GM19463 (cell line): ENCODE results near the gene LAMP5.

Source experiments
- ATAC-seq: cut with Tn5 transposase; IDR thresholded peaks from one replicate; pipeline ENCODE4 v1.9.1; 2021; ENCODE audit warnings: mild to moderate bottlenecking, moderate library complexity; ENCODE audit not compliant: unreplicated experiment

The LAMP5 gene, protein sequence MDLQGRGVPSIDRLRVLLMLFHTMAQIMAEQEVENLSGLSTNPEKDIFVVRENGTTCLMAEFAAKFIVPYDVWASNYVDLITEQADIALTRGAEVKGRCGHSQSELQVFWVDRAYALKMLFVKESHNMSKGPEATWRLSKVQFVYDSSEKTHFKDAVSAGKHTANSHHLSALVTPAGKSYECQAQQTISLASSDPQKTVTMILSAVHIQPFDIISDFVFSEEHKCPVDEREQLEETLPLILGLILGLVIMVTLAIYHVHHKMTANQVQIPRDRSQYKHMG

DNA sequence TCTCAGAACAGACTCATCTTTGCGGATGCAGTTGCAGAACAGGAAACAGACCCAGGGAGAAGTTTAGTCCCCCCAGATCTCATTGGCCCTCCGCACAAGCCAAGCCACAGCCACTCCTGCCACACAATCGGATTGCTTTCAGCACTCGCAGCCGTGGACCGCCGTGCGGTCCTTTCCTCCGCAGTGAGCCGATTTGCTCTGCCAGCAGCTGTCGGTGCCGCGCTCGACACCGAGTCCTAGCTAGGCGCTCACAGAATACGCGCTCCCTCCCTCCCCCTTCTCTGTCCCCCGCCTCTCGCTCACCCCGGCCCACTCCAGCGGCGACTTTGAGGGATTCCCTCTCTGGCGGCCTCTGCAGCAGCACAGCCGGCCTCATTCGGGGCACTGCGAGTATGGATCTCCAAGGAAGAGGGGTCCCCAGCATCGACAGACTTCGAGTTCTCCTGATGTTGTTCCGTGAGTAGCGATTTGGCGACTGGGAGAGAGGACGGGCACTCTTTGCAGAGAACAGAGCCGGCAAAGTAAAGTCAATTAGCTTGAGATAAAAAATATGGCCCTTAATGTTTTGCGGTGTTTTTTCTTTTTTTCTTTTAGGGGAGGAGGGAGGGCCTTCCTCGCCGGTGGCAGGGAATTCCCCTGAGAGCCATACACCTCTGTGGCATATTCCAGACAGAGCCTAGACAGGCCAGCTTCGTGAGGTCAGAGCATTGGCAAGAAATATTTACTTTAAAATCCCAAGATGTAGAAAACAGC, at the start of gene LAMP5:
LAMP5 (plus strand) TSS at position 130 of the 753 bp plus-strand sequence; CDS start at position 393, 263 bp downstream.
- no peak for ATAC-seq

DNA sequence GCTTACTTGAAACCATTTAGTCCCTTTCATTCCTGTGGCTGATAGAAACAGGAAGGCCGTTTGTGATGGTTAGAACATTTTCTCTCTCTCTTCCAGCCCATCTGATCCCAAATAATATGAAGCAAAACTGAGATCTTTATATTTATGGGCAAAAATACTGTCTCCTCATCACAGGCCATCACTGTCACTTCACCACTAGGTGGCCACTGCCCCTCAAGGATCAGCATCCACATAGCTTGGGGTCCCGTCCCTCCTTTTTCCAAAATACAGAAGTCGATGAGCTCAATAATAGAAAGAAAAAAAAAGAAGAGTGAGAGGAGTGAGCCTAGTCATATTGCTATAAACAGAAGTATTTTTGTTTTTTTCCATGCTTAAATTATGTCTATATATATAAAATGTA, 46.4 kb upstream of the LAMP5 start:
- no peak for ATAC-seq

DNA sequence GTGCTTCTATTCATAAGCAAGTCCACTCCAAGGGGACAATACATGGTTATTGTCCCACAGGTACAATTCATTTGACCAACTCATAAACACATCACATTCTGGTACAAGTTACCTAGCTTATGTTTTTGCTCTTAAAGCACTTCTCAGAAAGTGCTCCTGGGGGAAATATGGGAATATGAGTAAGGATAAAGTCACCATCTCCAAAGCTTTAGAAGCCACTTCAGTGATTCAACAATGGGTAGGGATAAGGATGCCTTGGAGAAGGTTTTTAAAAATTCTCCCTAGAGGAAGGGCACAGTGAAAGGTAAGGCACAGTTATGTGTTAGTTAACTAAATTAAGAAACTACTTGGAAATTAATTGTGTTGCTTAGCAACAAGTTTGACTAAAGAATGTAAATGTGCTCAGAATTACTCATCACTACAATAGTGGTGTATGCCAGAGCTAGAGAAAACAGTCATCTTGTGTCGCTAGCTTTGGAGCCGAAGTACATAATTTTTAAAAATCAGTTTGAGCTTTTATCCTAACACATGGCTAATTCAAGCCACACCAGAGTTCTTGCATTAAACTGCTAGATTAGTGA, 39.5 kb upstream of the LAMP5 start:
- no peak for ATAC-seq

DNA sequence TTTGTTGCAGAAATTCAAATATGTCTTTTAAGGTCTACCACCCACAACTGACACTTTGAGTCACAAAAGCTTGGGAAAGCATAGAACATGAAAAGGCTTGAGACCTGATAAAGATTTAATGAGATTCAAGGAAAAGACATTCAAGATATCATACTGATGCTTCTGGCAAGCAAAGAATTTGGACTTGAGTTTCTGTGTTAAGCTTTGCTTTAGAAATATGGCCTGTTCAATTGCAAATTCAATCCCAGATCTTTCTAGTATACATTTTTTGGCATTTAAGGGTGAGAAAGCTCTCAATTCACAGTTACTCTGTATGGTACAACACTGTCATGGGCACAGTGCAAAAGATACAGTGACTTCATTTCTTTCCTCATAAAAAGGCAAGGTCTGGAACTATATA, 38.9 kb upstream of the LAMP5 start:
- ATAC-seq: no peak

DNA sequence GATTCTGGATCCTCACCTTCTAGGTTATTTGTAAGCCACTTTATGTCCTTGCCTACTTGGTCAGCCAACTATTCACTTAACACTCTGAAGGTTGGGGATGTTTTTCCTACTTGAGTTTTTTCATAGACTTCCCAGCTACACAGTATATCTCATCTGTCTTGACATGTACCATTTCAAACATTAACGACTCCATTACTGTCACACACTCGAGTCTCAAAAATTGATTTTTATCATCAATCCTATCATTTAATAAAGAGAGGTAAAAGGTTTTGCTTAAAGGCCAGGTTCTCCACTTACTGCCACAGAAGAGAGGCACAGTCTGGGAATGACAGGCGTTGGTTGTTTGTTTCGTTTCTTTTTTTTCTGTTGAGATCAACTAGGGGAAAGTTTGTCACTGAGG, 38.2 kb upstream of the LAMP5 start:
- ATAC-seq: no peak

DNA sequence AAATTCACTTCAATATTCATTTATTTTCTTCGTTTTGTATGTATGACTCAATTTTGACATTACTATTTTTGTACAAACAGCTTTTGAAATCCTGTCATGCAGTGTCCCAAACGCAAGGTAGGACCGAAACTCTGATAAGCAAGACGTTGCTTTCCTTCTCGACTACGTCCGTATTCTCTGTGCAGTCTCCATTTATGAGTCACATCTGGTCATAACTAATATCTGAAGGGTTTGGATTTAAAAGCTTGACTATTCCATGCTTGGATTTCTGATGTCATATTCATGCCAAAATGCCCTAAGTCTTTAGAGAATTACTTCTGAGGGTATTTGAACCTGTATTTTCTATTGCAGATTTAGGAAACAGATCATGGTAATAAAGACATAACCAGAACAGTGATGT, 37.8 kb upstream of the LAMP5 start:
- no peak for ATAC-seq

DNA sequence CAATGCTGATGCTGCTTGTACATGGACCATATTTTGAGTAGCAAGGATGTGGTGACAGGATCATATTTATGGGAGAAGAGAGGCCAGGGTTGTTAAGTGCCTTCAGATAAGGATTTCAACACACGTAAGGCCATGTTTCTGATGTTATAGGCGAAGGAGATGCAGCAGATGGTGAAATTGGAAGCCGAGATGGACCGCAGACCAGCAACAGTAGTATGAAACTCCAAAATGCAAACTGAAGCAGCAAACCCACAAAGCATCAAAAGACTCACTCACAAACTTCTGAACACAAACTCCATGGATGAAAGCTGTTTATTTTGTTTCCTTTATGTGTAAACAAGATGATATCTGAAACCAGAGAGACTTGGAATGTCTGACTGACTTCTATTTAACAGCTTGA, 35.6 kb upstream of the LAMP5 start:
- no peak for ATAC-seq

DNA sequence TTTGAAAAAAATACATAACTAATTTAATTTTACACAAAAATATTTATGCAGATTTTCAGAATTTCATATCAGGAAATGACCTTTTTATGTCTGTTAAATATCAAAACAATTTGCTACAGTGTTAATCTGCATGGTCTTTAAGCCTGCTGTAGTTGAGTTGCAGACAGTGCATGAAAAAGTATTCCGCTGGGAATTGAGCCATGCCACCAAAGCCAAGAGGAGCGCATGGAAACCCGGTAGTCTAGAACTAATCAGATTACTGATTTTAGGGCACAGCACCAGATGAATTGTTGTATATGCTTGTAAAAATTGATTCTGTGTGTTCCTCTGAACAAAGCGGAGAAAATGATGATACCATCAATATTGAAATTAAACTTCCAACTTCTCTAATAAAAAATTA, 34.3 kb upstream of the LAMP5 start:
- ATAC-seq: no peak

DNA sequence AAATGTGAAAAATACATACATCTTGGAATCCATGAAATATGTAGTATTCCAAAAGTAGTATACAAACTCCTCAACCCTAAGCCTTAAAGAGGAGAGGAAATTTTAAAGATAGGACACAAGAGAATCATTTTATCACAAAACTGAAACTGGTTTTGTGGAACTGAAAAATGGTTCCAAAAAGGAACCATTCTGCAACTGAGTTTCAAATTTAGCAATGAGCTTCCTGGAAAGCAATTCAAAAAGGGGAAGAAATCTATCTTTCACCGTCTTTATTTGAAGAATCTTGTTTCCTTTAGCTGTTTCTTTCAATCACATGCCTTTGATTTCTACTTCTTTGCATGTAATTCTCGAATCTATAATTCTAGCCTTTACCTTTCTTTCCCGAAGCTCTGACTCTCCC, 32.2 kb upstream of the LAMP5 start:
- no peak for ATAC-seq

DNA sequence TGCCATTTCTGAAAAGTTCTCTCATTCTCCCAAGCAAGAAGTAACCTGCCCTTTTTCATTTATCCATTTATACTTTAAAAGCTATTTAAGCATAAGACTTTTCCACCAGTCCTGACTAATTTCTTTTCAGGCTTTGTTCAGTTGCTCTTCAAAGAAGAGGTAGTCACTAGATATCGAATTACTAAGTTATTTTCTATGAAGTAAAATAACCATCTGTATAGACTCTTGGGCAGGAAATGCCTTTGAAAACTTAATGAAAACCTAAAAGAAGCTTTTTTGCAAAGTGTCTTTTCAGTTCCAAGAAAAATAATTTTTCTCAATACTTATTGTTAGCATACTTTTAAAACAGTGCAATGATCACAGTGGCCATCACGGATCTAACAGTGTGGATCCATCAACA, 31.3 kb upstream of the LAMP5 start:
- ATAC-seq: no peak

DNA sequence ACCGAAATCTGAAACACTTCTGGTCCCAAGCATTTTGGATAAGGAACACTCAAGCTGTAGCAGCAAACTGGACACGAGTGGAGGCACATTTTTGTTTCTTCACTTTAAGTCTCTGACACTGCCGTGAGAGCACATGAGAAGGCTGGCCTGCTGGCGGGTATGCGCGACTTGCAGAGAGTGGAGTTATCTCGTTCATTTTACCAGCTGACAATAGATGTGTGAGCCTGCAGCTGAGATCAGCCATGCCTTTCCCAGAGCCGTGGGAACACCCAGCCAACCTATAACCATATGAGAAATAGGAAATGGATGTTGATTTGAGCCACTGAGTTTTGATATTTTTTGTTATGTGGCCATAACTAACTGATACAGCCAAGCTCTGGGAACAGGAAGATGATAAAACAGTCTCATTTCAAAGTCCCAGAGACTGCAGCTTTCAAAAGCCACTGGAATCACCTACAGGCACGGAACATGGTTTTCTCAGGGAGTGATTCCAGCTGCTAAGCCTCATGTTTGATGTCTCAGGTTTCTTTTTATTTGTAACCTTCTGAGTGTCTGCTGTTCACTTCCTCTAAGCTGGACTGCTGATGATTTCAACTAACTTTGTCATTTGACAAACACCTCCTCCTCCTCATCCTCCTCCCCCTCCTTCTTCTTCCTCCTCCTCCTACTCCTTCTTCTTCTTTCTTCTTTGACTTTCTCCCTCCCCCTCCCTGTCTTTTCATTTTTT, 28.6 kb upstream of the LAMP5 start:
- ATAC-seq: no peak

DNA sequence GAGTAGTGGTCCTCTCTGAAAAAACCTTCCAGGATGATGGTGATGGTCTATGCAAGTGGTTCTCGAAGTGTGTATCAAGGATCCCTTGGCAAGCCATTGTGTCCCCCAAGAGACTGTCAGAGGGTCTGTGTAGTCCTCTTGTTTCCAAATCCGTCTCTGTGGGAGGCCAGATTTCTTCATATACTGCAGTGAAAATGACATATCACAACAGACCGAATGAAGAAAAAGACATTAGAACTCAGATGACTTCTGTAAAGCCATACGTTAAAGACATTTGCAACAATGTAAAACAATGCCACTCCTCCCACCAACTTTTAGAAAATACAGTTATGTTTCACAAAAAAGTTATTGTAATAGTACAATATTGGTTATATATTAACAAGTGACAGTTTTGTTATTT, 27.2 kb upstream of the LAMP5 start:
- ATAC-seq: no peak

DNA sequence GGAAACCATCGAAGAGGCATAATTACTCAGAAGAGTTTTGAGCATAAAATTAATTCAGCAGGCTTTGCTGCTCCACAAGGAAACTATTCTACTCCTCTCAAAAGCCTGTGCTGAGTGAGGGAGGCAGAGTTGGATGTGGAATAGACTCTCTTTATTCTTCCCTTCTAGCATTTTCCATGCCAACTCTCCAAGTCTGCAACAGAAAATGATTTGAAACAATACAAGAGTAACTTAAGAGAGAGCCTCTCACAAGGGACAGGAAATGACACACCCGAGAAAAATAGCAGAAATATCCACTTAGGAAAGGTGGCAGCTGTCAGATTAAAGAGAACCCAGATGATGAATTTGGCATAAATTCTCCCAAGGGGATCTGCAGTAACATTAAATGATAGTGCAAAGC, 26.3 kb upstream of the LAMP5 start:
- no peak for ATAC-seq

DNA sequence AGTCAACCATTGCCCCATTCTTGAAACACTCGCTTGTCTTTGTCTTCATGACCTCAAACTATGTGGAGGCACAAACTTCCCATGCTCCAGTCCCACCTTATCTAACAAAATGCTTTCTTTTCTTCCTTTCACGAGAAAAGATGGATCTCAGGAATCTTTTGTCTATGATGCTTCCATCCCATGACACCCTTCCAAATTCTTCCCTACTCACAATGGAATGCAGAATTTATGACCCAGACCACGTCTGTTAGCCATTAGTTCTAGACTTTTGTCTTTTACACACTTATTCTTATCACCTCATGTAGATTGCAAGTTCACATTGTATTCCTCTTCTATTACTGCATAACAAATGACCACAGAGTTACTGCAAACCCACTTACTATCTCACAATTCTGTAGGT, 24.2 kb upstream of the LAMP5 start:
- no peak for ATAC-seq

DNA sequence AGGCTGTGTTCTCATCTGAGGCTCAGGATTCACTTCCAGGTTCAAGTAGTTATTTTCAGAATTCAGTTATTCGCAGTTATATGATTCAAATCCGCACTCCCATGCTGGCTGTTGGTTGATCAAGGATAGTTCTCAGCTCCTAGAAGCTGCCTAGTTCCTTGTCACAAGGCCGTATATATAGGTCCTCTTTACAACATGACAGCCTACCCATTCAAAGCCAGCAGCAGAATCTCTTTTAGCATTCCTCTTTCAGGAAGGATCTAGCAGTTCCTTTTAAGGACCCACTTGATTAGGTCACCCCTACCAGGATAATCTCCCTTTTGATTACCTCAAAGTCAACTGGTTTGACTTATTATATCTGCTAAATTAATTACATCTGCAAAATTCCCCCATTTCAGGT, 23.8 kb upstream of the LAMP5 start:
- no peak for ATAC-seq

DNA sequence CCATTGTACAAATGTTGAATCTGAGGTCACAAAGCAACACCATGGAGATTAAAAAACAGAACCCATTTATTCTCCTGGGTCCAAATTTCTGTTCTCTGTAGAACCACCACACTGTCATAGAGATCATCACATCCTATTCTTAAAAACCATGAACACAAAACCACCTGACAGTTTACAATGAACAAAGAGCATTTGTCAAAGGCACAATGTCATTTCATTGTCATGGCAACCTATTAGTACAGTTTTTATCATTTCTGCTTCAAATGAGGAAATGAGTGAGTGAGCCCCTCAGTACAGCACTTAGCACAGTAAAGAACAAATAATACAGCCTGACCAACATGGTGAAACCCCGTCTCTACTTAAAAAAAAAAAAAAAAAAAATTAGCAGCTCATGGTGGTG, 23.1 kb upstream of the LAMP5 start:
- ATAC-seq: no peak

DNA sequence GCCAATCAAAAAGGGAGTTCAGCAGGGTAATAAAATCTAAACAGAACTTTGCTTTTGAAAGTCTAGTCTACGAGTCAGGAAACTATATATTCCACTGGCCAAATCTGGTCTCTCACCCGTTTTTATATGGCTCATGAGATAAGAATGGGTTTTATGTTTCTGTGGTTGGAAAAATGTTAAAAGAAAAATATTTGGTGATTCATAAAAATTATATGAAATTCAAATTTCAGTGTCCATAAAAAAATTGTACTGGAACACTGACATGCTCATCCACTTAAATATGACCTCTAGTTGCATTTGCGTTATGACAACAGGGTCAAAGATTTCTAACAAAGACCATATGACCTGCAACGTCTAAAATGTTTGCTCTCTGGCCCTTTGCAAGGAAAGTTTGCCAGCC, 22.3 kb upstream of the LAMP5 start:
- no peak for ATAC-seq

DNA sequence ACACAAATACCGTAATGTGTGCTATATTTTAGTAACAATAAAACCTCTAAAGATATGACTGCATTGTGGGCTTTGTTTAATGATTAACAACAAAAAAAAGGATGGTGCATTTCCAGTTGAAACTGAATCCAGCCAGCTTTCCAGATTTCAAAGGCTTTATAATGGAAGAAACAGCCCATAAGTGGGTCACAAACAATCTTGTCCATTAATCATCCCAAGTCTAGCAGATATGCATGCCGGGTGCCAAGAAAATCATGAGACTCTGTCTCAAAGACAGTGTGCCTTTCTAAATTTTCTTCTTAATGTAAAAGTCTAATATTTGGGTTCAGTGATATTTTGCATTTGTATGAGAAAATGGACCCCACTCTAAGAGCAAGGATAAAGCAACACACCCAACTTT, 20.6 kb upstream of the LAMP5 start:
- no peak for ATAC-seq

DNA sequence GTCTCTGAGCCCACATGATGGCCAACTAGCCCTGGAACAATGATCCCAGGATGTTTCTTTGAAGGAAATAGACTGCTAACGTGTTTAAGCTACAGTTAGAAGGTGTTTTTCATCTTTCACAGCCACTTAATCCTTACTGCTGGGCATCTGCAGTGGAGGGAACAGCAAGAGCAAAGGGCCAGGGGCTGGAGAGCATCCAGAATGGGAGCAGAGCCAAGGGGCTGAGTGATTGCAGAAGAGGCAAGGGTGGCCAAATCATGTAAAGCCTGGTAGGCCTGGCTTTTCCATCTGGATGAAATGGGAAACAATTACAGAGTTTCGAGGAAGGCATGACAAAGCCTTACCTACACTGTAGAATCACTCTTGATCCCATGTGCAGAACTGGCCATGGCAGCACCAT, 18.7 kb upstream of the LAMP5 start:
- no peak for ATAC-seq

DNA sequence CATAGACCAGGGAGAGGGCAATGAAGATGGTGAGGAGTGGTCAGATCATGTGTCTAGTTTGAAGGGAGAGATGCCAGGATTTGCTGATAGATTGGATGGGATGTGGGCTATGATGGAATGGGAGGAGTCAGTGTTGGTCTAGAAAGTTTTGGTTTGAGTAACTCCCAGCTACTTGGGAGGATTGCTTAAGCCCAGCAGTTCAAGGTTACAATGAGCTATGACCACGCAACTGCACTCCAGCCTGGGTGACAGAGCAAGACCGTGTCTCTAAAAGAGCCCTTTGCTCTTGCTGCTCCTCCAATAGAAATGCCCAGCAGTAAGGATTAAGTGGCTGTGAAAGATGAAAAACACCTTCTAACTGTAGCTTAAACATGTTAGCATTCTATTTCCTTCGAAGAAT, 18.2 kb upstream of the LAMP5 start:
- ATAC-seq: no peak

DNA sequence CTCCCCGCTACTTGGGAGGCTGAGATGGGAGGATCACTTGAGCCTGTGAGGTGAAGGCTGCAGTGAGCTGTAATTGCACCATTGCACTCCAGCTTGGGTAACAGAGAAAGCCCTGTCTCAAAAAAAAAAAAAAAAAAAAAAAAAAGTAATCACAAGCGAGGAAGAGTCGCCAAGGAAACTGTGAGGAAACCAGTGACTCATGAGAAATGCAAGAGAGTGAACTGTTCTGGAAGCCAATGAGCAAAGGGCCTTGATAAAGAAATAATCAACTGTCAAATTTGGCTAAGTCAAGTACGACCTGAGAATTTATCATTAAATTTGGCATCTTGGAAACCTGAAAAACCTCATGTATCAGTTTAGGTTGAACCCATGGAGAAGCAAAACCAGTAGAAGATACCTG, 16.1 kb upstream of the LAMP5 start:
- no peak for ATAC-seq
